Measurements from ENCODE around the gene ENDOG.

GRCh38 chr9:128862401-128862851 is 44.1 kb downstream of the ENDOG start:
- TF ChIP-seq POLR2A (IDR thresholded peaks at IDR 0.05; ENCODE audit: low read depth, low read length): no peak
- no peak for TF ChIP-seq TAF1 (IDR thresholded peaks at IDR 0.05; ENCODE audit: borderline replicate concordance, low read depth, low read length)

All from GM12892 (cell line).